ENCODE data around the gene LRCH3.

Gene LRCH3

GRCh38 chr3:197878427-197878826, 87.4 kb downstream of the LRCH3 start:
- H3K36me3 ChIP-seq (ENCODE audit: low read depth) = peaks cover 36% of the 10 kb centered on the region
- H3K4me3 ChIP-seq (ENCODE audit: severe bottlenecking) = no peak overlapping the region
- DNase-seq (ENCODE audit: low spot score) (no peak), ATAC-seq (ENCODE audit: low read depth) (no peak)
- H3K27me3 ChIP-seq (ENCODE audit: insufficient read depth, poor library complexity, severe bottlenecking) = no peaks in the 10 kb centered on the region
- H3K9me3 ChIP-seq (ENCODE audit: severe bottlenecking) = no peaks in the 10 kb centered on the region
- H3K27ac ChIP-seq (ENCODE audit: poor library complexity, severe bottlenecking) = no peak overlapping the region
- no peak for TF ChIP-seq CTCF (IDR thresholded peaks at IDR 0.05; ENCODE audit: poor library complexity, severe bottlenecking)
- H3K4me1 ChIP-seq (ENCODE audit: insufficient read depth, poor library complexity, severe bottlenecking) = no peaks in the 10 kb centered on the region

DNA sequence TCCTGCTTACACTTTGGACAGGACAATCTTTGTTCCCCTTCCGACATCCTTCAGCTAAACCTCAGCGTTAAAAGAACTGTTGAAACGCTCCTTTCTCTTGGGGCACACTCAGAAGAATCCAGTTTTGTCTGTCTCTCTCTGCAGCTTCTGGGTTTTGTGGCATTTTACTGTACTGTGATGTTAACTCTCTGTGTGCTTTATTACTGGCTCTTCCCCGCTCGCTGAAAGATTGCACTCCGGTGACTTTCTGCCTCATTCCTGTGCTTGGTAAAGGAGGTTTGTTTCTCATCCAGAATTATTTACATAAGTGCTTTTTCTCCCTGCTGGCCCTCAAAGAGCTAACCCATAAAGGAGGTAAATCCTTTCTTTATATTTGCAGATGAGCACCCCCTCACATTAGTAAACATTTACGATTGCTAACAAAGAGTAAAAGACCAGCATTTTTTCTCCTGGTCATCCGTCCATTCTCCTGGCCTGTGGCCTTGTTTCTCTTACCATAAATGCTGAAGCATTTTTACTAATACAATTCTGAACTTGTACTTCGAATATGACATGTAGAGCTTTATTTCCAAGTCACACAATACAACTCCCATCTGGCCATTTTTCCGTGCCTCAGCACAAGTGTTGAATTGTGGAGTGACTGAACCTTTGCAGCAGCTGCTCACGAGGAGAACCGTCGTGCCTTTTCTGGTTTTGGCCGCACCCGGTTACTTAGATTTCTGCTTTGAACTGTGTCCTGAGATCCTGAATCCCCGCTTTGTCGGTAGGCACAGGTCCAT, 89.6 kb downstream of the LRCH3 start:
- Histone ChIP-seq H3K36me3 (ENCODE audit: low read depth) (peaks cover 42% of the 10 kb centered on the region), H3K4me3 (ENCODE audit: severe bottlenecking) (no peak overlapping the region), H3K4me1 (ENCODE audit: insufficient read depth, poor library complexity, severe bottlenecking) (no peaks in the 10 kb centered on the region), H3K27me3 (ENCODE audit: insufficient read depth, poor library complexity, severe bottlenecking) (no peaks in the 10 kb centered on the region), H3K27ac (ENCODE audit: poor library complexity, severe bottlenecking) (no peak overlapping the region), H3K9me3 (ENCODE audit: severe bottlenecking) (no peaks in the 10 kb centered on the region)
- no peak for TF ChIP-seq CTCF (IDR thresholded peaks at IDR 0.05; ENCODE audit: poor library complexity, severe bottlenecking)
- DNase-seq (ENCODE audit: low spot score) (no peak), ATAC-seq (ENCODE audit: low read depth) (no peak)

- Histone ChIP-seq H3K4me1 (ENCODE audit: insufficient read depth, poor library complexity, severe bottlenecking) (no peaks in the 10 kb centered on the region), H3K4me3 (ENCODE audit: severe bottlenecking) (no peak overlapping the region), H3K9me3 (ENCODE audit: severe bottlenecking) (no peaks in the 10 kb centered on the region), H3K36me3 (ENCODE audit: low read depth) (peaks cover 34% of the 10 kb centered on the region), H3K27ac (ENCODE audit: poor library complexity, severe bottlenecking) (no peak overlapping the region), H3K27me3 (ENCODE audit: insufficient read depth, poor library complexity, severe bottlenecking) (no peaks in the 10 kb centered on the region)
- ATAC-seq (ENCODE audit: low read depth) (no peak), DNase-seq (ENCODE audit: low spot score) (no peak)
- no peak for TF ChIP-seq CTCF (IDR thresholded peaks at IDR 0.05; ENCODE audit: poor library complexity, severe bottlenecking)
Measured at GRCh38 chr3:197881270-197881969, 90.4 kb downstream of the LRCH3 start.

GRCh38 chr3:197881970-197882338, 90.9 kb downstream of the LRCH3 start:
- DNase-seq (ENCODE audit: low spot score) = no peak
- Histone ChIP-seq H3K4me1 (ENCODE audit: insufficient read depth, poor library complexity, severe bottlenecking) (no peaks in the 10 kb centered on the region), H3K27ac (ENCODE audit: poor library complexity, severe bottlenecking) (no peak overlapping the region), H3K36me3 (ENCODE audit: low read depth) (peaks cover 33% of the 10 kb centered on the region), H3K9me3 (ENCODE audit: severe bottlenecking) (no peaks in the 10 kb centered on the region), H3K4me3 (ENCODE audit: severe bottlenecking) (no peak overlapping the region), H3K27me3 (ENCODE audit: insufficient read depth, poor library complexity, severe bottlenecking) (no peaks in the 10 kb centered on the region)
- no peak for TF ChIP-seq CTCF (IDR thresholded peaks at IDR 0.05; ENCODE audit: poor library complexity, severe bottlenecking)
- ATAC-seq (ENCODE audit: low read depth) = no peak

- TF ChIP-seq CTCF (IDR thresholded peaks at IDR 0.05; ENCODE audit: poor library complexity, severe bottlenecking) = no peak
- Histone ChIP-seq H3K27ac (ENCODE audit: poor library complexity, severe bottlenecking) (no peak overlapping the region), H3K9me3 (ENCODE audit: severe bottlenecking) (no peaks in the 10 kb centered on the region), H3K27me3 (ENCODE audit: insufficient read depth, poor library complexity, severe bottlenecking) (no peaks in the 10 kb centered on the region), H3K4me3 (ENCODE audit: severe bottlenecking) (no peak overlapping the region), H3K4me1 (ENCODE audit: insufficient read depth, poor library complexity, severe bottlenecking) (no peaks in the 10 kb centered on the region), H3K36me3 (ENCODE audit: low read depth) (peaks cover 33% of the 10 kb centered on the region)
- ATAC-seq (ENCODE audit: low read depth) (no peak), DNase-seq (ENCODE audit: low spot score) (no peak)
Measured at GRCh38 chr3:197882586-197882985, 91.5 kb downstream of the LRCH3 start.
